GM08714 (cell line): Measurements from ENCODE around the gene MEGF9.

Source experiments
- H3K4me3 ChIP-seq: fragments of 200-500 bp; sonication (Bioruptor generic); 2 replicates; pipeline ENCODE4 v1.5.1; 2014; ENCODE audit warnings: mild to moderate bottlenecking, low read length, inconsistent platforms
- ZNF274 ChIP-seq: IDR thresholded peaks from 2 replicates; pipeline ENCODE4 v1.6.1; 2012; ENCODE audit warnings: mild to moderate bottlenecking, low read depth, low read length

Gene MEGF9

DNA sequence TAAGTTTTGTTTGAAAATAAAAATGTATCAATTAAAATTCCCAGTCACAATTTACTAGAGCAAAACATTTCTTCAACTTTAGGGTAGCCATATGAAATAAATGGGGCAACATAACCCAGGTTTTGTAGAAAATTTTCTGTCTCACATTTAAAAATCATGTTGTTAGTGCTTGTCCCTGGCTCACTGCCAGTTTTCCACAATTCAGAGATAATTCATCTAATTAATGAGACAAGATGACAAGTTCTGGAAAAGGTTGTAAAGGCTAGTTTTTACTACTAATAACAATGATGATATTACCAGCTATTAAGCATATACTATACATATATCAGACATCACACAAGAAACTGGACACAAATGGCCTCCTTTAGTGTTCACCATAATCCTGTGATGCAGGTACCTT, 45.9 kb downstream of the MEGF9 start:
- no peak overlapping the region for H3K4me3 ChIP-seq
- no peak for TF ChIP-seq ZNF274

DNA sequence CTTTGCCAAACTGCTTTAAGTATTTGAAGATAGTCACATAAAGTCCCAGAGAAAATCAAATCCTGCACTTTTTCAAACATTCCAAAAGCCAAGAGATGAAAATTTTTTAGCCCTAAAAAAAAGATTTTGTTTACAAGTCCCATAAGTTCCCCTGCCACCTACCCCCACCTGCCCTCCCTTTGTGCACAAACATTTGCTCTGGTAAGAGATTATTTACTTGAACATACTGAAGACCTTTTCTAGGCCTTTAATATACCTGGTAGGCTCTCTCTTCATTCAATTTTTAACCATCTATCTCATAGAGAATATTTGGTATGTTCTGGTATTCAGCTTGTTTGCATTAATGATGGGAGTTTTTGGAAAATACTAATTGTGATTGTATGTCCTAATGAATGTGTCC, 50.3 kb downstream of the MEGF9 start:
- TF ChIP-seq ZNF274: no peak
- H3K4me3 ChIP-seq: no peak overlapping the region

- TF ChIP-seq ZNF274: no peak
- no peak overlapping the region for H3K4me3 ChIP-seq
Observed at GRCh38 chr9:120663380-120663779, 50.9 kb downstream of the MEGF9 start.

GRCh38 chr9:120662513-120662912, 51.8 kb downstream of the MEGF9 start:
- no peak overlapping the region for H3K4me3 ChIP-seq
- no peak for TF ChIP-seq ZNF274

- H3K4me3 ChIP-seq: no peak overlapping the region
- no peak for TF ChIP-seq ZNF274
Observed at GRCh38 chr9:120659676-120660075, 54.6 kb downstream of the MEGF9 start.

- no peak for TF ChIP-seq ZNF274
Observed at GRCh38 chr9:120659209-120659608, 55.1 kb downstream of the MEGF9 start.

GRCh38 chr9:120655005-120655622, 59.2 kb downstream of the MEGF9 start:
- TF ChIP-seq ZNF274: no peak
- no peak overlapping the region for H3K4me3 ChIP-seq

More at GRCh38 chr9:120659209-120659608, 55.1 kb downstream of the MEGF9 start:
- H3K4me3 ChIP-seq: no peak overlapping the region

- H3K4me3 ChIP-seq: no peak overlapping the region
- no peak for TF ChIP-seq ZNF274
Observed at GRCh38 chr9:120654272-120654671, 60.0 kb downstream of the MEGF9 start.

GRCh38 chr9:120653762-120654161, 60.5 kb downstream of the MEGF9 start:
- H3K4me3 ChIP-seq: no peak overlapping the region
- no peak for TF ChIP-seq ZNF274

- TF ChIP-seq ZNF274: no peak
- no peak overlapping the region for H3K4me3 ChIP-seq
Observed at GRCh38 chr9:120652934-120653333, 61.3 kb downstream of the MEGF9 start.

DNA sequence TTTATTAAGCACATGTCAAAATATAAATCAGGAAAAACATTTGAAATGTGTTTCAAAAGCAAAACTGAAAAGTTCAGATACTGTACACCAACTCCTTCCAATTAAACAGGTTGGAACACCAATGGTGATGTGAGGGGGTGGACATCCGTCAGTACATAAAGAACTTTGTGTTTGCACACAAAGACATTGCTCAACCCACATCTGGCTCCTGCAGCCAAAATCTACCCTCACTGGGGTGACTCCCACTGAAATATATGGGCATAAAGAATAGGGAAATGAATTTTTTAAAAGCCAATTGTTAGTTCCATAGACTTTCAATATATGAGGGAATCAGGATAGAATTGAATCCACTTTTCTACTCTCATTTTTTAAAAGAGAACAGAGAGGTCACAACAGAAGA, 63.9 kb downstream of the MEGF9 start:
- H3K4me3 ChIP-seq: no peak overlapping the region
- no peak for TF ChIP-seq ZNF274

- TF ChIP-seq ZNF274: no peak
- H3K4me3 ChIP-seq: no peak overlapping the region
Observed at GRCh38 chr9:120648581-120649197, 65.6 kb downstream of the MEGF9 start.

DNA sequence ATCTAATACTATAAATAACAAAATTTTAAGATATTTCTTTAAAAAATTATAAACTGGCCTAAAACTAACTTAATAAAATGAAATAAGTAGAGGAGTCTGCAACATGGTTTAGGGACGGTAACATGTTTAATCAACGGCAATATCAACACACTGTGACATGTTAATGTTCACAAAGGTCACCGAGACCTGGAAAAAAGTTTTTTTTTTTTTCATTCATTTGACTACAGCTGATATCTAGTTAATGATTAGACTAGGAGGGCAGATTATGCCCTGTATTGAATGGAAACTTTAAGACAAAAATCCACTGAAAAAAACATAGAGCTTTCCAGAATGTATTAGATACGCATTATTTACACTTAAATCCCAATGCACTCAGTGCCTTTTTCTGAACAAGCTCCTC, 67.3 kb downstream of the MEGF9 start:
- TF ChIP-seq ZNF274: no peak
- no peak overlapping the region for H3K4me3 ChIP-seq

DNA sequence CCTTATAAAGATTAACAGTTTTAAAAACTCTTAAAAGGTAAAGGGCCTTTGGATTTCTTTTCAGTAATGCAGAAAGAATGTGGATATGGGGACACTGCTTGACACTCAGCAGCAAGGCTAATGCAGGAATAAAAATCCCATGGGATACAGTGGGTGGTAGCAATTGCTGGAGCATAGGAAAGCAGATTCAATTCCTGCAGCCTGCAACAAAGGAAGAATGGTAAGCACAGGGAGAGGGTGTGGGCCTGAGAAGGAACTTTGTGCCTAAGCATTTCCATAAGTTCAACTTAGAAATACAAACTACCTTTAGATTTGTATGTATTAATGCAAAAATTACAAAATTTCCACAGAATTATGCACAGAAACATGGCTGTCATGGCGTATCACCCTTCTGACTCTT, 68.5 kb downstream of the MEGF9 start:
- no peak for TF ChIP-seq ZNF274
- no peak overlapping the region for H3K4me3 ChIP-seq

DNA sequence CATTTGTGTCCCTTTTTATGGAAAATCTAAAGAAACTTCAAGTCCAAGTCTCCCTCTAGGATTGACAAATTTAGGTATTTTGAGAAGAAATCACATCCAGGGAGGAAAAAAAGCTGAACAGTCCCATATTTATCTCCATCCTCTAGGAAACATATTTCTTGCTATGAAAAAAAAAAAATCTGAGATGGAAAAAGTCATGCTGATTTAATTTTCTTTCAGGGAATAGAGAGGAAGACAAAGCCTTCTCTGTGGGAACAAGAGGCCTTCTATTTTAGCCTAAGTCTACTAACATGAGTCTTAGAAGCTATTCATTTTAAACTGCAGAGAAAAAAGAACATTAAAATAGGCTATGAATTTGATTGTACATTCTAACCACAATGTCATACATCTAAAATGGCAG, 71.2 kb downstream of the MEGF9 start:
- H3K4me3 ChIP-seq: no peak overlapping the region

More for the DNA sequence above, 71.2 kb downstream of the MEGF9 start:
- TF ChIP-seq ZNF274: no peak
